GM19324 (cell line): Measurements from ENCODE around the gene PBX4.

Experiments used
- ATAC-seq: cut with Tn5 transposase; IDR thresholded peaks from one replicate; pipeline ENCODE4 v1.9.1; 2021; ENCODE audit warnings: mild to moderate bottlenecking, moderate library complexity; ENCODE audit not compliant: unreplicated experiment, low FRiP score

Gene PBX4

DNA sequence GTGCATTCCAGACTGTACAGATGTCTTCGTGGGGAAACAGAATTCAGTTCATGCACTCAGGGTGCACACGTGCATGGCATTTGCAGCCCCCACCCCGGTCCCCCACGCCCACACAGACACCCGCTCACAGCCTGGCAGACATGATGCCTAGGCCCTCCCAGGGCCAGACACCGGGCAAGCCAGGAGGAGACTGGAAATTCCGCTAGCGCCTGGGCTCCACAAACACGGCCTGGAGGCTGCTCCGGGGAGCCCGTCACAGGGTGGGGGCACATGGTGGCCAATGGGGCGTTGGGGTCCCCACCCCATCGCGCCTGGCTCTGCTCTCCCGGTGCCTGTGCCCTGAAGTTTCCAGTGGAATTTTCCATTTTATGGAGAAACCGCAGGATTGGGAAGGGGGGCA lies 76.9 kb downstream of the PBX4 start:
- no peak for ATAC-seq

DNA sequence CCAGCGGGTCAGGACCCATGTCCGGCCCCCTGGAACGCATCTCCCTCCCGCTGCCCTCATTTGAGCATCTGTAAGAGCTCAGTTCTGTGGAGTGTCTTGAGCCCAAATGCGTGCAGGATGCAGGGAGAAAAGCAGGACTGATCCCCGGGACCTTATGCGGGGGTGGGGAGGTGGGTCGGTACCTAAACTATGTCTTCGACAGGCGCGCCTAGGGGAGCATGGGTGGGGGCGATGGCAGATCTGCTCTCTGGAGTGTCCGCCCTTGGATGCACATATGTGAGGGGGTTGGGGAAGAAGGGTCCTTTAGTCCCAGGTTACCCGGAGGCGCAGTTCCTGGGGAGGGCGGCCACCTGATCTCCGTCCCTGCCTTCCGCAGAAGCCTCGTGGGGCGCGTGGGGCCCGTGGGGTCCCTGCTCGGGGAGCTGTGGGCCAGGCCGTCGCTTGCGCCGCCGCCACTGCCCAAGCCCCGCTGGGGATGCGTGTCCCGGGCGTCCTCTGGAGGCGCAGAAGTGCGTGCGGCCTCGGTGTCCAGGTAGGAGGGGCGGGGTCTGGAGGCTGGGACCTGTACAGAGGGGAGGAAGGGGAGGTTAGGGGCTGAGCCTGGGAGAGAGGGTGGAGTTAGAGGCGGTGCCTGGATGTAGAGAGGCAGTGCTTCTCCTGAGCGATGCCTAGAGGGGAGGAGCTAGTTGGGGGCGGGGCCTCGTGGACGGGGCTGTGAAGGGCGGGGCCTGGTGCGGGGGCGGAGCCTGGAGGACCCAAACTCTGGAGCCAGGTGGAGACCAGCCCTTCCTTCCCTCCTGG lies 77.6 kb downstream of the PBX4 start:
- no peak for ATAC-seq

DNA sequence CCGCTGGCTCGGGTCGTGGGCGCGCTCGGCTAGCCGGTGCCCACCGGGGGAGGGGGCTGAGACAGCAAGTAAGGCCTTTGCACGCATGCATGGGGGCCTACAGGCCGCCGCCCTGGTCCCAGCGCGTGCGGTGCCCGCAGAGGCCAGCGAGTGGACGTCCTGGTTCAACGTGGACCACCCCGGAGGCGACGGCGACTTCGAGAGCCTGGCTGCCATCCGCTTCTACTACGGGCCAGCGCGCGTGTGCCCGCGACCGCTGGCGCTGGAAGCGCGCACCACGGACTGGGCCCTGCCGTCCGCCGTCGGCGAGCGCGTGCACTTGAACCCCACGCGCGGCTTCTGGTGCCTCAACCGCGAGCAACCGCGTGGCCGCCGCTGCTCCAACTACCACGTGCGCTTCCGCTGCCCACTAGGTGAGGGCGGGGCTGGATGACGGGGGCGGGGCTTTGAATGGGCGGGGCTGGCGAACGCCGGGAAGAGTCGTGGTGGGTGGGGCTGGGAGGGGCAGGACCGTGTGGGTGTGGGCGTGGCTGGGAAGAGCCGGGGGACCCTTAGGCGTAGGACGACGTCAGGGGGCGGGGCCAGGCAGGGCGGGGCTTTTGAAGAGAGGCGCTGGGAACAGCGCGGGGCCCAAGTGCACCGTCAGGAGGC lies 78.3 kb downstream of the PBX4 start:
- ATAC-seq = no peak

DNA sequence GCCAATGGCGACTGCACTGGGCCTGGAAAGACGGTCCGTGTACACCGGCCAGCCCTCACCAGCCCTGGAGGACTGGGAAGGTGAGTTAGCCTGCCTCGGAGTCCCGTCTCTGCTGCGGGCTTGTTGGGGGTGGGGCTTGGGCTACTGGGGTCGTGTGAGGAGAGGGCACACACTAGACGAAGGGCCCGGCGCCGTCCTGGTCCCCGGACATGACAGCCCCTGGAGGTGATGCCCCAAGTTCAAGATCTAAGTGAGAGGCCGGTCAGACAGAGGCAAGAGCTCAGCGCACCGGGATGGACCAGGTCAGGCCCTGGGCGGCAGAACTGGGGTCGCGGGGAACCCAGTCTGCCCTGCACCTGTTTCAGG lies 78.8 kb downstream of the PBX4 start:
- ATAC-seq = no peak

DNA sequence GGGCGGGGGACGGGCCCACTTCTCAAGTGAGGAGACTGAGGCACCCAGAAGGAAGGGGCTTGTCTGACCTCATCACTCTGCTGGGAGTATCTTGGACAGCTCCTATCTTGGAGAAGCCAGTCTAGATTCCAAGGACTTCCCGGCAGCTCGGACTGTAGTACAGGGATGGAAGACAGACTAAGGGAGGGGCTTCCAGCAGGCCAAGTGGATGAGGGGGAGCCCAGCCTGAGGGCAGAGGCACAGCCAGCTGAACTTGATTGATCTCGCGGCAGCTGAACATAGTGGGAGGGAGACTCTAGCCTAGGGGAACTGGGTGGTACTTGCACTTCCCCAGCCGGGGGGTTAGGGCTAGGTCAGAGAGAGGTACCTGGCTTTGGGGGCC lies 79.7 kb downstream of the PBX4 start:
- no peak for ATAC-seq

DNA sequence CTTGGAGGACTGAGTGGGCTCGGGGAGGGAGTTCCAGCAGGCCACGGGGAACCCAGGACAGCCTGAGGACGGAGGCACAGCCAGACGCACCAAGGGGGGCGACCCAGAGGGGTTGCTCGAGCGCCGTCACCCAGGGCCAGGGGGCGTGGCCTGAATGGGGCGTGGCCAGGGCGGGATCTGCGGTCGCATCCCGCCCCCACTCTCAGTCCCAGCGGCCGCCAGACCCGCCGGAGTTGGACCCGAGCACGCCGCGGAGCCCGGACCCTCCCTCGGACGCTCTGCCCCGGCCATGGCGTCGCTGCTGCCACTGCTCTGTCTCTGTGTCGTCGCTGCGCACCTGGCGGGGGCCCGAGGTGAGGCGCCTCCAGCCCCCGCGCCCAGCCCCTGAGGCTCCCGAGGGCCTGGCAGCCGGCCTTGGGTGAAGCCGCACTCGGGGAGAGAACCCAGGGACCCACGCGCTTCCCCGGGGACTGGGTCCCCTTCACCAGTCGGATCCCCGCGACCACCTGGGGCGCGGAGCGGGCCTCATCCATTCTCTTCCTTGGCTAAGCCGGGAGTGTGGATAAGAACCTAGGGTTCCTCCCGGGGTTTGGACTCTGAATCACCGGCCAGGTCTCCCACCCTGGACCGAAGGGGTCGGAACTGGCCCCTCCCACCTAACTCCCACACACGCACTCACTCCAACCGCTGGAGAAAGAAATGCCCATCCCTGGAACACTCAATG lies 80.3 kb downstream of the PBX4 start, which contains the start of gene CILP2:
CILP2 (plus strand) TSS at position 205 of the 724 bp plus-strand sequence; CDS start at position 290, 85 bp downstream.
- no peak for ATAC-seq

DNA sequence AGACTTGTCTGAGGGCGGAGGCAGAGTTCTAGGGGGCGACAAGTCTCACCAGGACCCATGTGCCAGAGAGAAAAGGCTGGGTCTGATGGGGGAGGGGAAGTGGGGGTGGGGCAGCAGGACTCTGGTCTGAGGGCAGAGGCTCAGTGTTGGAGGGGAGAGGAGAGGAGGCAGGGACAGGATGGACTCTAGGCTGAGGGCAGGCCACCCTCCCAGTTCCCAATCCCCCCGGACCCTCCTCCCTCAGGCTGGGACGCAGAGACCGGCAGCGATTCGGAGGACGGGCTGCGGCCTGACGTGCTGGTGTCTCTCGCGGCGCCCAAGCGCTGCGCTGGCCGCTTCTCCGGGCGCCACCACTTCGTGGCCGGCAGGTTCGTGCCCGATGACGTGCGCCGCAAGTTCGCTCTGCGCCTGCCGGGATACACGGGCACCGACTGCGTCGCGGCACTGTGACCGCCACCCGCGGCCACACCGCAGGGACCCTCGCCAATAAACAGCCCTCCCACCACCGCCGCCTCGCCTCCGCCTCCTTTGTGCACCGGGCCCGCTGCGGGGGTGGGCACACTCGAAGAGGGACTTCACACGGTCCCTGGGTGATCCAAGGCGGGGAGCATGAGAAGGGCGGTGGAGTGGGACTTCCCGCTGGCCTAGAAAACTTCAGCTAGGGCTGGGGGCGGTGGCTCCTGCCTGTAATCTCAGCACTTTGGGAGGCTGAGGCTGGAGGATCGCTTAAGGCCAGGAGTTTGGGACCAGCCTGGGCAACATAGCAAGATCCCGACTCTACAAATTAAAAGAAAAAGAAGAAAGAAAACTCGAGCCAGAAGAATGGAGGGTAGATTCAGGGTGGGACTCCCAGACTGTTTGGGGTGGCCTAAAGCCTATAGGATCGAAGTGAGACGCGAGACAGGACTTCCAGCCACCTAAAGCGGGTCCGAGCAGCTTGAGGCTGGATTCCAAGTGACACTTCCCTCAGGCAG lies 81.1 kb downstream of the PBX4 start:
- no peak for ATAC-seq

DNA sequence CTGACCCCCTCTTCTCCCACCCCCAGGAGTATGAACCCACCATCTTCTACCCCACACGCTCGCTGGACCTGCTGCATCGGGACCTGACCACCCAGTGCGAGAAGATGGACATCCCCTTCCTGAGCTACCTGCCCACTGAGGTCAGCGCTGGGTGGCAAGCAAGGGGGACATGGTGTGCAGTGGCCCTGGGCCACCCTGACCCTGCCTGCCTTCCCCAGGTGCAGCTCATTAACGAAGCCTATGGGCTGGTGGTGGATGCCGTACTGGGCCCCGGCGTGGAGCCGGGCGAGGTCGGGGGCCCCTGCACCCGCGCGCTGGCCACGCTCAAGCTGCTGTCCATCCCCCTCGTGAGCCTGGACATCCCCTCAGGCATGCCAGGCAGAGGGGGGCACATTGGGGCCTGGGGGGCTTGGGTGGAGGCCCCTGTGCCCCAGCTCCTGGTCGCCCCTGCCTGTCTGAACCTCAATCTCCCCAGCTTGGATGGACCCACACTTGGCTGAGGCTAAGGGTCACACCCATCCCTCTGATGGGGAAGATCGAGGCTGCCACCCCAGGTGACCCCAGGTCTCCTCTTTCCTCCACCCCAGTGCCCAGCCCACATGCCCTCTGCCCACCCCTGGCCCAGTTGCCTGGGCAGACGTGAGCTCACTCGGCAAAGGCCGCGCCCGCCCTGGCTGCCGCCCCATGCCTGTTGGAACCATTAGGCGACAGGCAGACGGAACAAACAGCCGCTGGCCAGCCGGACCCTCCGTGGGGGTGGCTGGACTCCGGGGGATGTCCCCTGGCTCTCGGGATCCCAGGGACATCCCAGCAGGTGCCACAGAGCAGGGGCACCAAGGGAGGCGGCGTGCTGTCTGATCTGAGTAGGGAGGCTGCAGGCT lies 82.9 kb downstream of the PBX4 start:
- no peak for ATAC-seq

DNA sequence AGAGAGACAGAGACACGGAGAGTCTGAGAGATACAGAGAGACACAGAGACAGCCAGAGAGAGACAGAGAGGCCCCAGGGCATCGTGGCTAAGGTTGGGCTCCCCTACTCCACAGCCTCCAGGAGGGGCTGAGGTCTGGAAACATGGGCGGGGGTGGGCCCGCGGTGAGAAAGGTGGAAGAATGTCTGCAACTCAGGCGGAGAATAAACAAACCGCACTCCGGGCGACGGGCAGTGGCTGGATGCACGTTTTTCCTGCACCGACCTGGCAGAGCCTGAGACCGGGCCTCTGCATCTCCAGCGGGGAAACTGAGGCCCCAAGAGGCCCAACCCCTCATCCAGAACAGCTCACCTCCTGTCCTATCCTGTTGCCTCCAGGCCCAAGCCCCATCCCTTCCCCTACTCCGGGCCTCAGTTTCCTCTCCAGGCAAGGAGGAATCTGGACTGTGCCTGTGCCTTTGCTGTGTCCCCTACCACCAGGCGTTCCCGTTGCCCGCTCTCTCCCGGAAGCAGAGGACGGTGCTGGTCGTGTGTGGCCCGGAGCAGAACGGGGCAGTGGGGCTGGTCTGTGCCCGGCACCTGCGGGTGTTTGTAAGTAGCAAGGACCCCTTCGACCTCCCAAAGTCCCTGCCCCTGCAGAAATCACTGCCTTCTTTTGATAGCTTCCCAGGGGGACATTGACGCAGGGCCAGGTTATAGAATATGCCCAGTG lies 83.8 kb downstream of the PBX4 start:
- no peak for ATAC-seq

DNA sequence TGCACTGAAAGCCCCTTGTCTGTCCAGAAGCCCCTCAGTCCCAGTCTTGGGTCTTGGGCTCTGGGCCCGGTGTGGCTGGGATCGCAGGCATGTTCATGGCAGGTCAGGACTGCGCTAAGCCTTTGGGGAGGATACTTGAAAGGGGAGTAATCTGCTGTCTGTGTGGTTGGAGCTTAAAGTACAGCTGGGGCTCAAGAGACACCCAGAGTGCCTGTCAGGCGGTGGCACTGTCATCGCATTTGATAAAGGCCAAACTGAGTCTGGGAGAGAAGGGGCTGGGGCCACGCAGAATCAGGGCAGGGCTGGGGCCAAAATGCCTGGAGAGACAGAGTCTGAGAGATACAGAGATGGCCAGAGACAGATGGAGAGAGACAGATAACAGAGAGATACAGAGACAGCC lies 84.6 kb downstream of the PBX4 start:
- no peak for ATAC-seq

DNA sequence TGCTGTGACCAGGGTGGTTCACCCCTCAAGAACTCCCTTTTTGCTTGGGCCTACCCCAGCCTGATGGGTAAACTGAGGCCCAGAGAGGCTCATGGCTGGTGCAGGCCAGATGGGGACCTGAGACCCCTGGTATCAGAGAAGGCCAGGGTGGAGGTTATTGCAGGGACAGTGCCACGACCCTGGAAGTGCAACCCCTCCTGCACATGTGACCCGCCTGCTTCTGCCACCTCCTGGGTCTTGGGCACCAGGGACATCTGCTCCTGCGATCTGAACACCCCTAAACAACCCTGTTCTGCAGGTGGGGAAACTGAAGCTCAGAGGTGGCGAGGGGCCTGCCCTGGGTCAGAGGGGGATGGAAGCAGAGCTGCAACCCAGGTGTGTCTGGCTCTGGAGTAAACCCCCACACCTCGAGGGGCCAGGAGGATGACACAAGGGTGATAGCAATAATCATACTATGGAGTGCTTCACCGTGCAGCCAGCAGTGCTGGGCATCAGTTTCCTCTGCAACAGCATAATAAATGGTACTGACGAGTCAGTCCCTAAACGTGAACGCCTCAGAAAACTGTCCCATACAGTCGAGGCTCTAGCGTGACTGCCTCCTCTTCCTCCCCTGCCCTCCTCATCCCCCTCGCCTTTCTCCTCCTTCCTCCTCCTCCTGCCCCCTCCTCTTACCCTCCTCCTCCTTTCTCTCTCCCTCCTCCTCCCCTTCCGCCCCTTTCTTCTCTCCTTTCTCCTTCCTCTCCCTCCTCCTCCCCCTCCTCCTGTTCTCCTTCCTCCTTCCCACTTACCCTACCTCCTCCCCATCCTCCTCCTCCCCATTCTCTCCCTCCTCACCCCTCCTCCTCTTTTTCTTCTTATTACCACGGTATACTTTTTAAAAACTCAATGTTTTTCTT lies 85.4 kb downstream of the PBX4 start:
- no peak for ATAC-seq

DNA sequence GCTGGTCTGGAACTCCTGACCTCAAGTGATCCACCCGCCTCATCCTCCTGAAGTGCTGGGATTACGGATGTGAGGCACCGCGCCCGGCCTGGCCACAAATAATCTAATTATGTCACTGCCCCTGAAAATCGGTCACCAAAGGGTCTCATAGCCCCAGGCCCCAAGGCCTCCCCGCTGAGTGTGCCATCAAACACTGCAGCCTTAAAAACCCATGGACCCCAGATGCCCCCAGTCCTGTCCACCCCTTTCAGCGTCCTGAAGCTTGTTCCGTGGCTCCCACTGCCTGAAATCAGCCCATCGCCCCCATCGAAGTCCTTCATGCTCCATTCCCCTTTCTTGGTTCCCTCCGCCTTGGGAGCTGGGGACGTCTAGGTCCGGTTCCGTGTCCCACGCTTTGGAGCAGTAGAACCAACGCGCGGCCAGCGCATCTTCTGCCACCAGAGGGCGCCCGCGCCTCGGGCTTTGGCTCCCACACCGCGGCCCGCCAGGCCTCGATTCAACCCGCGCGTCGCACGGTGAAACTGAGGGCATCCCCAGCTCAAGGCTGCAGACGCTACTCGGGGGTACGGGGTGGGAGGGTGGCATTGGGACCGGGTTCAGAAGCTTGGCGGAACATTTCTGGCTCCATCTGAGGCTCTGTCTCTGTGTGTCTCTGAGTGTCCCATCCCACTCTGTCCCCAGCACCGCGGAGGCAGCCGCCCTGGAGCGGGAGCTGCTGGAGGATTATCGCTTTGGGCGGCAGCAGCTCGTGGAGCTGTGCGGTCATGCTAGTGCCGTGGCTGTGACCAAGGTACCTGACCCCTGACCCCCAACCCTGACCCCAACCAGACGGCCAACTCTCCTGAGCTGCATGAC lies 86.3 kb downstream of the PBX4 start:
- no peak for ATAC-seq

DNA sequence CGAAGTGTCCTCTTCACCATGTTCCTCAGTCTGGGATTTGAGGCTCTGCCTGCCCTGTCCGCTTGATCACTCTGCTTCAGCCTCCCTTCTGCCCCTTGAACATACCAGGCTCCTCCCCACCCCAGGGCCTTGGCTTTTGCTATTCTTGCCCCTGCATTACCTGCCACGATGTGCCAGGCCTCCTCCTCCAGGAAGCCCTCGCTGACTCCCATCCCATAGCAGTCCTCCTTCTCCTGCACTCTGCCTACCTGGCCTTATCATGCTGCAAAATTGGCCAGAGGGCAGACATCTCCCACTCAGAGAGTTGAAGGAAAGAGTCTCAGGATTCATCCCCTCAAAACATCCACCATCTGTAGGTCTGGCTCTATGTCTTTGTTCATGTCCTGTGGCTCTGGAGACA lies 87.6 kb downstream of the PBX4 start:
- ATAC-seq = no peak

DNA sequence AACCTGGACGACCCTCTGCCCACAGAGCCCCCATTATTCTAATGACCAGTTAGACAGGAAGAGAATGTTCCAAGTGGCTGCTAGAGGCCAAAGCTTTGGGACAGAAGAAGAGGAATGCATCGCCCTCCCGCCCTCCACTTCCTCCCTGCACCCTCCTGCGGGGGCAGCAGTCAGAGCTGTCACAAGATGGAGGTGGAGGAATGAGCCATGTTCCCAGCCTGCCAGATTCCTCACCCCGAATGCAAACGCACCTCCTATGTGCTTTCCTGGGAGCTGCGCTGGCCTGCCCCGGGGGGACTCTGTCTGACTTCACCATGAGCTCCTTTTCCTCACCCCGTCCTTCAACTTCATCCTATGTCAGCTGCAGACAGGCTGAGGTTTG lies 88.1 kb downstream of the PBX4 start:
- ATAC-seq = no peak

DNA sequence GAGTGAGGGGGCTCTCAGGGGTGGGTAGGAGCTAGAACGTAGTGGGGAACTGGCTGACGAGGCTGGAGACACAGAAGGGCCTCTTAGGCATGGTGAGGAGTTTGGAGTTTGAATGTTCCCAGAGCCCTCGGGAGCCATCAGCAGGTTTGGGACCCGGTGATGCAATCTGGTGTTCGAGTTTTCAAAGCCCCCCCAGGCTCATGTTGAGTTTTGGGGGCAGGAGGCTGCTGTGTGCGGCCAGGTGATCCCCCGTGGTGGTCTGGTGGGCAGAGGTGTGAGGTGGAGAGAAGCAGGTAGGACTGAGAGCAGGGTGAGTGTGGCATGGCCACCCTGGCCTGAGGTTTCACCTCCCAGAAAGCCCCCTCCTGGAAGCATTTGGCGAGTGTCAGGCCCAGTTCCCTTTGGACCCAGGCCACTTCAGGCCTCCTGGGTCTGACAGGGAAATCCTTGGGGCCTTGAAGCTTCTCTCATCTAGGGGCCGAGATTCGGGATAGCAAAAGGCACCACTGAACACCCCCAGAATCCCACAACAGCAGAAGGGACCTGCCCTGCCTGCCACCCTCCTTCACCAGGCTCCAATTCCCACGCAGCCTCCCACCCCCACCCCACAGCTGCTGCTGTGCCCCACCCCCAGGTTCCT lies 88.6 kb downstream of the PBX4 start:
- ATAC-seq = no peak

DNA sequence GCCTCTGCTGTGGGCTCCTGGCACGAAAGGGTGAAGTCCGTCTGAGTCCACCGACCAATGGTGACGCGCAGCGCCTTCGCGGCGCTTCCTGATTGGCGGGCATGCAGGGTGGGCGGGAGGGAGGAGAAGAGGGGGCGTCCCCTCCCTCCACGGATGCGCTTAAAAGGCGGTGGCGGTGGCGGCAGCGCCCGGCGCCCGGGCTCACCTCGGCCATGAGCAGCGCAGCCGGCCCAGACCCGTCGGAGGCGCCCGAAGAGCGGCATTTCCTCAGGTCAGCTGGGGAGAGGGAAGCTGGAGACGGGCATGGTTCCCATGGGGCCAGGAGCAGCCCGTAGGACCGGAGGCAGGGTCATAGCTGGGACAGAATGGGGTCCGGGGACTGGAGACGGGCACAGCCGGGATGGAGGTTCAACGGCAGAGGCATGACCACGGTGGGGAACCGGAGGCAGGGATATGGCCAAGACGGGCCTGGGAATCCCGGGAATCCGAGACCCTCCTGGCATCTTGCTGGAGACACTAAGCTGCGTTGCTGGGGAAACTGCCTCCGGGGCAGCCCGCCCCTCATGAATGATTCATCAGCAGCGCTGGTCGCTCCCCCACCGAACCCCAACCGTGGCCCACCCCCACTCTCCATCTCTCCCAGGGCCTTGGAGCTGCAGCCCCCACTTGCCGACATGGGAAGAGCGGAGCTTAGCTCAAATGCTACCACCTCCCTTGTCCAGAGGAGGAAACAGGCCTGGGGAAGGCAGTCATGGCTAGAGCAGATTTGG lies 89.6 kb downstream of the PBX4 start, which contains the start of gene YJEFN3:
YJEFN3 (plus strand) TSS at position 191 of the 770 bp plus-strand sequence; CDS start at position 213, 22 bp downstream.
- ATAC-seq = no peak
